A673 (cell line): ENCODE data around the gene MC3R.

Source experiments
- CTCF ChIP-seq: fragments of 300-800, 200-600 bp; sonication (generic); conservative IDR thresholded peaks from 2 replicates; pipeline ENCODE4 v1.5.1; 2017; ENCODE audit warnings: low read depth, mild to moderate bottlenecking, antibody characterized with exemption, low read length, moderate library complexity, mixed read lengths
- EZH2 ChIP-seq: fragments of 200-600 bp; sonication (generic); IDR thresholded peaks from 2 replicates; pipeline ENCODE4 v1.6.1; 2017; ENCODE audit warnings: borderline replicate concordance, low read depth, mild to moderate bottlenecking, mixed read lengths, antibody characterized with exemption, low read length; ENCODE audit not compliant: poor library complexity, severe bottlenecking

- no peak for TF ChIP-seq CTCF
- no peak for TF ChIP-seq EZH2
These were observed 40.9 kb upstream of the MC3R start for GRCh38 chr20:56207656-56208055.
